HG03039 (cell line): ENCODE results near the gene LARGE1.

ENCODE experiments used
- ATAC-seq: cut with Tn5 transposase; IDR thresholded peaks from one replicate; pipeline ENCODE4 v1.9.1; 2021; ENCODE audit warnings: mild to moderate bottlenecking, moderate library complexity; ENCODE audit not compliant: unreplicated experiment

The LARGE1 gene

GRCh38 chr22:33299245-33299956, 620.9 kb downstream of the LARGE1 start:
- ATAC-seq = peak; percentile 68

GRCh38 chr22:33296941-33297340, 623.3 kb downstream of the LARGE1 start:
- no peak for ATAC-seq

- no peak for ATAC-seq
Observed at GRCh38 chr22:33288078-33288477, 632.2 kb downstream of the LARGE1 start.

- no peak for ATAC-seq
Observed at GRCh38 chr22:33275073-33275443, 645.2 kb downstream of the LARGE1 start.

- ATAC-seq = no peak
Observed at GRCh38 chr22:33274214-33275072, 645.8 kb downstream of the LARGE1 start.

- ATAC-seq = no peak
Observed at GRCh38 chr22:33272871-33273270, 647.4 kb downstream of the LARGE1 start.

GRCh38 chr22:33272180-33272579, 648.1 kb downstream of the LARGE1 start:
- ATAC-seq = no peak

GRCh38 chr22:33271390-33272161, 648.7 kb downstream of the LARGE1 start:
- no peak for ATAC-seq

- no peak for ATAC-seq
Observed at GRCh38 chr22:33270596-33270995, 649.7 kb downstream of the LARGE1 start.

GRCh38 chr22:33261699-33262098, 658.6 kb downstream of the LARGE1 start:
- no peak for ATAC-seq

GRCh38 chr22:33260498-33260897, 659.8 kb downstream of the LARGE1 start:
- no peak for ATAC-seq

- ATAC-seq = no peak
Observed at GRCh38 chr22:33255791-33256190, 664.5 kb downstream of the LARGE1 start.

GRCh38 chr22:33248948-33249347, 671.3 kb downstream of the LARGE1 start:
- no peak for ATAC-seq

GRCh38 chr22:33247758-33248157, 672.5 kb downstream of the LARGE1 start:
- no peak for ATAC-seq

- ATAC-seq = no peak
Observed at GRCh38 chr22:33242078-33242477, 678.2 kb downstream of the LARGE1 start.

GRCh38 chr22:33240888-33241475, 679.3 kb downstream of the LARGE1 start:
- no peak for ATAC-seq

- ATAC-seq = no peak
Observed at GRCh38 chr22:33232071-33232470, 688.2 kb downstream of the LARGE1 start.

- no peak for ATAC-seq
Observed at GRCh38 chr22:33227791-33228190, 692.5 kb downstream of the LARGE1 start.

- no peak for ATAC-seq
Observed at GRCh38 chr22:33224841-33225240, 695.4 kb downstream of the LARGE1 start.
